ENCODE measurements around the gene GBF1.

- no peak for TF ChIP-seq FOXK2 (IDR thresholded peaks at IDR 0.05)
- TF ChIP-seq ARNT (IDR thresholded peaks at IDR 0.05): no peak
- TF ChIP-seq ZNF384 (IDR thresholded peaks at IDR 0.05): no peak
- TF ChIP-seq TARDBP (IDR thresholded peaks at IDR 0.05): no peak
- no peak for TF ChIP-seq NFRKB (IDR thresholded peaks at IDR 0.05)
- TF ChIP-seq SP1 (IDR thresholded peaks at IDR 0.05): no peak
- no peak for TF ChIP-seq FOXA1 (IDR thresholded peaks at IDR 0.05)
- no peak for TF ChIP-seq BHLHE40 (IDR thresholded peaks at IDR 0.05; ENCODE audit: borderline replicate concordance)
- TF ChIP-seq ELF4 (IDR thresholded peaks at IDR 0.05): no peak
- no peak for TF ChIP-seq SUZ12 (IDR thresholded peaks at IDR 0.05)
- TF ChIP-seq, protein P1, sequence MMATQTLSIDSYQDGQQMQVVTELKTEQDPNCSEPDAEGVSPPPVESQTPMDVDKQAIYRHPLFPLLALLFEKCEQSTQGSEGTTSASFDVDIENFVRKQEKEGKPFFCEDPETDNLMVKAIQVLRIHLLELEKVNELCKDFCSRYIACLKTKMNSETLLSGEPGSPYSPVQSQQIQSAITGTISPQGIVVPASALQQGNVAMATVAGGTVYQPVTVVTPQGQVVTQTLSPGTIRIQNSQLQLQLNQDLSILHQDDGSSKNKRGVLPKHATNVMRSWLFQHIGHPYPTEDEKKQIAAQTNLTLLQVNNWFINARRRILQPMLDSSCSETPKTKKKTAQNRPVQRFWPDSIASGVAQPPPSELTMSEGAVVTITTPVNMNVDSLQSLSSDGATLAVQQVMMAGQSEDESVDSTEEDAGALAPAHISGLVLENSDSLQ (IDR thresholded peaks at IDR 0.05): no peak; the same call in 1 of the 2 replicates
- no peak for TF ChIP-seq L3MBTL2 (conservative IDR thresholded peaks at IDR 0.05)
Measured at GRCh38 chr10:102267748-102268147, 22.4 kb downstream of the GBF1 start.
